Activated naive CD4-positive, alpha-beta T cell (primary cell): Measurements from ENCODE around the gene AUH.
"Not testable (repeated sequence)": the region's sequence is repeated elsewhere in the genome, so short reads cannot be mapped to it uniquely, and the experiment has no call there.

ENCODE experiments used
- DNase-seq, 4 experiments: peaks; one replicate each; lab custom pipeline; 2025; lab: John Stamatoyannopoulos, UW

The AUH gene

GRCh38 chr9:91378695-91379127 lies 17.0 kb upstream of the AUH start:
- no peak for DNase-seq

DNA sequence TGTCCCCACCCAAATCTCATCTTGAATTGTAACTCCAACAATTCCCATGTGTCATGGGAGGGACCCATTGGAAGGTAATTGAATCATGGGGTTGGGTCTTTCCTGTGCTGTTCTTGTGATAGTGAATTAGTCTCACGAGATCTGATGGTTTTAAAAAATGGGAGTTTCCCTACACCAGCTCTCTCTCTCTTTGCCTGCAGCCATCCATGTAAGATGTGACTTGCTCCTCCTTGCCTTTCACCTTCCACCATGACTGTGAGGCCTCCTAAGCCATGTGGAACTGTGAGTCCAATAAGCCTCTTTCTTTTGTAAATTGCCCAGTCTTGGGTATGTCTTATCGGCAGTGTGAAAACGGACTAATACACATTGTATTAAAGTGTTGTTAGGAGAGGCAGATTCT lies 16.3 kb upstream of the AUH start:
- DNase-seq = not testable (repeated sequence)

GRCh38 chr9:91376239-91376638 lies 14.5 kb upstream of the AUH start:
- DNase-seq = no peak

- no peak for DNase-seq
These were observed 13.2 kb upstream of the AUH start for GRCh38 chr9:91374939-91375338.

GRCh38 chr9:91371894-91372293 lies 10.2 kb upstream of the AUH start:
- no peak for DNase-seq

DNA sequence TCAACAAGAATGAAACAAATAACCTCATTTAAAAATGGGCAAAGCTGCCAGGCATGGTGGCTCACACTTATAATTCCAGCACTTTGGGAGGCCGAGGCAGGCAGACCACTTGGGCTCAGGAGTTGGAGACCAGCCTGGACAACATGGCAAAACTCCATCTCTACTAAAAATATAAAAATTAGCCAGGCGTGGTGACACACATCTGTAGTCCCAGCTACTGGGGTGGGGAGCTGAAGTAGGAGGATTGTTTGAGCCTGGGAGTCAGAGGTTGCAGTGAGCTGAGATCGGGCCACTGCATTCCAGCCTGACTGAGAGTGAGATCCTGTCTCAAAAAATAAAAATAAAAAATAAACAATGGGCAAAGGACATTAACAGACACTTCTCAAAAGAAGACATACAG lies 8.3 kb upstream of the AUH start:
- not testable (repeated sequence) for DNase-seq

- no peak for DNase-seq
These were observed 3.0 kb upstream of the AUH start for GRCh38 chr9:91364702-91365101.

DNA sequence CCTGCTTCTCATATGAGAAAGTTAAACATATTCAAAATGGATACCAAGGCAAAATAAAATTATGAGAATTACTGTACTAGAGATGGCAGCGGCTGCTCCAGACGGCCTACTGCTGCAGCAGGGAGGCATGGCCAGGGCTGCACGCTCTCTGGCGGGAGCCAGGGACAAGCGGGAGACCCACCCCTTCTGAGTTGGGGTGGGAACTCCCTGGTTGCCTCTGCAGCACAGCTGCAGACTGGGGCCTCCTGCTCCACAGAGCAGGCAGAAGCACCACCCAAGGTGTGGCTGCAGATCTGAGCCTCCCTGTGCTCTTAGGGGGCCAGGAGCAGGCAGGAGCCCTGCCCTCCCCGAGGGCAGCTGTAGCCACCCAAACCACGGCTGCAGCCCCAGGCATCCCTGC lies 2.3 kb upstream of the AUH start:
- no peak for DNase-seq

GRCh38 chr9:91362051-91362611 lies 413 bp upstream of the AUH start:
- DNase-seq = no peak

- DNase-seq = no peak
These were observed 997 bp downstream of the AUH start for GRCh38 chr9:91360551-91361290.

DNA sequence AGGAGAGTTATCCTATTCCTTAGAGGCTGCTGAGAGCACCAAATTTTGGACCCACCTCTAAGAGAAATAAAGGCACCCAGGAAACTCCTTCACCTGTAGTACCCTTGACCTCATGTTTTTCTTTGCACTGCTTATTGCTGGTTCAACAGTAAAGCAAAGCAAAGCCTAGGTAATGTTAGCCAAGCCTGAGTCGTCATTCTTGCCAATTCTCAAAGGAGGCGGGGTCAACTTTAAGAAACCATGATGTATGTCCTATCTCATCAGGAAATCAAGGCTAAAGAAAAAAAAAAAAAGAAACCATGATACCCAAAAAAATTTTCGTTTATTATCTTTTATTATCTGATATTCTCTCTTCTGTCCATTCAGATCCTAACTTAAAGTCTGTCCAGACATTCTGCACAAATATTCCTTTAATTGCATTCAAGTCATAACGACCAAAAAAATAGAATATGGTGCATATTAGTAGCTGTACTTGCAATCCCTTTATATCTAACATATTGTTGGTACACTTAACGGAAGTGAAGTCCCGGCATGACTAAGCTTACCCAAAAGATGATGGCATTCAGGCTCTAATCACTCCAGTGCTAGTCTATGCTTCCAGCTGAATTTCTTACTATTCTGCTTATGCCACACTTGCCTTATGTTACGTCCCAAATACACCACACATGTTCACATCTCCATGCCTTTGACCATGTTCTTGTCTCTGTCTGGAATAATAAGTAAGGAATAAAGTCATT lies 1.8 kb downstream of the AUH start:
- no peak for DNase-seq

DNA sequence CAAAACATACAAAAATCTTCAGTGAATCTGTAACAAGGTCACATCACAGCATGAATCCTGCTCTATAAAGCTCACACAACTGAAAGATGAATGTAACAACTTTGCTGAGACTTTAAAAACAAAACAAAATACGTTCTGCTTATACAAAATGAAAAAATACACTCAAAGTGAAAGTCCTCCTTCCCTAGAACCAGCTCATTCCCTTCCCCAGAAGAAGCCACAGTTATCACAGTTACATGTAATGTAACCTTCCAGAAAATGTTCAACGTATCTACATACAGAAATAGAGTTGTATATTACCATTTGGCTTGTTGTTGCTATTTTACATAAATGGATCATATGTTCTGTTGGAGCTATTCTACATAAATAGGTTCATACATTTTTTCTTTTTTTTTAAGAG lies 2.6 kb downstream of the AUH start:
- DNase-seq = no peak

- no peak for DNase-seq
These were observed 6.8 kb downstream of the AUH start for GRCh38 chr9:91354881-91355280.

DNA sequence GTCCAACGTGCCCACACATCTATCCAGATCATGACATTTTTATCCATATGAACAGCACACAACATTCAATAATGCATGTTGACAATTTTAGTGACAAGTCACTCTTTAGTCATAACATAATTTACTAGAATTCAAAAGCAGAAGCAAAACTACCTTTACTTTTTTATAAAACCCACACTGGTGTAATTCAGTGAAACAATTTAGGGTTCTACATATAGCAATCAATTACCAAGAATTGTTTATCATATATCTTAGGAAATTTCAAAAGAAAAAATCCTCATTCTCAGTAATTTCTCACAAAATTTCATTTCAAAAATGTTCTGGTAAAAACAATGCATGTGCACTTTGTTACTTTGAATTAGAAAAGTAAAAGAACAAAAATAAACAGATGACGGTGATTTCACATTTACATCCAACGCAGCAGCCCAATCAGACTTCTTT lies 12.6 kb downstream of the AUH start:
- no peak for DNase-seq

DNA sequence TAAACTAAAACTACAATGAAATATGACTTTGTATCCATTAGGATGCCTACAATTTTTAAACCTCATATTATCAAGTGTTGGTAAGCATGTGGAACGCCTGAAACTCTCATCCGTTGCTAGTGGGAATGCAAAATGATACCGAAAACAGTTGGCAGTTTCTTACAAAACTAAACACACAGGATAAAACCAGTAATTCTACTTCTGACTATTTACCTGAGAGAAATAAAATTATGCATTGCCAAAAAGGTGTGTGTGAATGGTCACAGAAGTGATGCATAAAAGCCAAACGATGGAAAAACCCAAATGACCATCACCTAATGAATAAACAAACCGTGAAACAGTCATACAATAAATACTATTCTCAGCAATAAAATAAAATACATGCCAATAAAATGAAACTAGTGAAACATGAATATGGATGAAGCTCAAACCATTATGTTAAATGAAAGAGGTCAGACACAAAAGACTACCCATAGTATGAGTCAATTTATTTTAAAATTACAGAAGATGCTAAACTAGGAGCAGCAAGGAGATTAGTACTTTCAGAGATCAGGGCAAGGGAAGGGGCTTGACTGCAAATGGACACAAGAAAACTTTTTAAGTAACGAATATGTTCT lies 13.4 kb downstream of the AUH start:
- DNase-seq = no peak

GRCh38 chr9:91347377-91347776 lies 14.3 kb downstream of the AUH start:
- DNase-seq = no peak

DNA sequence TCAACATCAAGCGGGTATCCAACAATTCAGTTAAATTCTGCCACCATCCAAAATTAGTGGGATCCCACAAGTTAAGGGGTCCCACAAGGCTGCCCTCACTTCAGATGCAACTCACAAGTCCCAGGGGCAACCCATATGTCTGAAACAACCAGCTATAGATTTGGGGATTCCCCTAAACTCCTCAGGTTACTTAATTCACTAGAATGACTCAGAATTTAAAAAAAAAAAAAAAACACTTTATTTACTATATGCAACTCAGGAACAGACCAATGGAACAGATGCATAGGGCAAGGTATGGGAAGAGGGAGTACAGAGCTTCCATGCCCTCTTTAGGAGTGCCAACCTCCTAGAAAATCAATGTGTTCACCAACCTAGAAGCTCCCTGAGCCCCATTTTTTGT lies 15.1 kb downstream of the AUH start:
- no peak for DNase-seq

DNA sequence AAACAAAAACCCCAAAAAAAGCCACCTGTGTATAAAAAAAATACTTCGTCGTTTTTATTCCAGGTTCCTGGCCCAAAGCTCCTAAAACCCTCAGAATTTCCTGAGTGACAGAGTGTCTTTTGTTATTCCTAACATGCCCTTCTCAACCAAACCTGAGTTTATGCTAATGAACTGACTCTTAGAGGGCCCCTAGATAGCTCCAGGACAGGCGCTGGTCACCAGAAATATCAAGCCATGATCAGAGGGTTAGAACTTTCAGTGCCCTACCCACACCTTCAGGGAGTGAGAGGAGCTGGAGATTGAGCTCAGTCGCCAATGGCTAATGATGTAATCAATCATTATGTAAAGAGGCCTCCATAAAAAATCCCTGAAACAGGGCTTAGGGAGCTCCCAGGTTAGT lies 15.7 kb downstream of the AUH start:
- no peak for DNase-seq

- no peak for DNase-seq
These were observed 19.1 kb downstream of the AUH start for GRCh38 chr9:91342575-91342974.

GRCh38 chr9:91341749-91342148 lies 20.0 kb downstream of the AUH start:
- no peak for DNase-seq

DNA sequence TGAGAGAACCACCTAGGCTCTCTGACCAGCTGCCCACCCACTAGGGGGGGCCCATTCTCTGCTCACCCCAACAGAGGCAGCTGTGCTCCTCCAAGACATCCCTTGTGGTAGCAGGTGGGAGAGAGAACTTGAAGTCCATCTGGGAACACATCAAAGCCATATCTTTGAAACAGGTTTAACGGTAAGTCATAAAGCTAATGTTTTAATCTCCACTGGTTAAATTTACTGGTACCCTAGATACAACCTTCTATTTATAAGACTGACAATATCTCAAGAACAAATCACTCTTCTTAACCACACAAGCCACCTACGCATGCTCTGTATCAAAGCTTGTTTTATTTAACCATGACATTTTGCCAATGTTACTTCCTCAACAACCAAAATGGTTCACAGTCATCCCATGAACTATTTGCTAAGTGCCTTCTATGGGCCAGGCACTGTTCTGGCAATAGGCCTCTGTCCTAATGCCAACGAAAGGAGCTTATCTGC lies 20.4 kb downstream of the AUH start:
- DNase-seq = no peak

- no peak for DNase-seq
These were observed 21.2 kb downstream of the AUH start for GRCh38 chr9:91340395-91340967.
